SU-DHL-6 (cell line): ENCODE measurements around the gene DHRS13.

ENCODE experiments used
- EZH2phosphoT487 ChIP-seq: fragments of 200-600 bp; sonication (generic), shearing (Covaris generic); conservative IDR thresholded peaks from 2 replicates; pipeline ENCODE4 v1.6.1; 2018; ENCODE audit warnings: mild to moderate bottlenecking, antibody characterized with exemption, low read length, moderate library complexity, mixed read lengths
- TF ChIP-seq, protein P1 (sequence below): fragments of 200-600 bp; sonication (generic); IDR thresholded peaks from one replicate; pipeline ENCODE4 v1.5.1; 2017; ENCODE audit warnings: antibody characterized with exemption, mild to moderate bottlenecking, low read length, moderate library complexity; ENCODE audit not compliant: insufficient read depth, poor library complexity, severe bottlenecking

DNA sequence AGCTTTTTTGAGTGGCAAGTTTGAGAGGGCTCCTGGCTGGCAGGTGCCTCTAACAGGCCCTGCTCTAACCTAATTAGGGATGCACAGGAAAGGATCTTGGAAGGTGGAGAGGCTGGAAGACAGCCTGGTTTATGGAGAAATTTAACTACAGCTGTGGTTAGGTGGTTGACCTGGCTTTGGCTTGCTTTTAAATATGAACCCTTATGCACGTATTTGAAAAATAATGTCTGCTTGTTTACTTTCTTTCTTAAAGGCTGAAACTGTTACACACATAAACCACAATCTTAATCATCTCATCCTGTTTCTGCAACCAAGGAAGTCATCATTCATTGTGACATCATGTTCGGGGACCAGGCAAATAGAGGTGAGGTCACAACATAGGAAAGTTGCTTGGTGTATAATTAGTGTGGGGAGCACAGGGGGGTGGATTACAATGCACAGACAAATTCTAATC, 23.1 kb upstream of the DHRS13 start:
- TF ChIP-seq, protein P1, sequence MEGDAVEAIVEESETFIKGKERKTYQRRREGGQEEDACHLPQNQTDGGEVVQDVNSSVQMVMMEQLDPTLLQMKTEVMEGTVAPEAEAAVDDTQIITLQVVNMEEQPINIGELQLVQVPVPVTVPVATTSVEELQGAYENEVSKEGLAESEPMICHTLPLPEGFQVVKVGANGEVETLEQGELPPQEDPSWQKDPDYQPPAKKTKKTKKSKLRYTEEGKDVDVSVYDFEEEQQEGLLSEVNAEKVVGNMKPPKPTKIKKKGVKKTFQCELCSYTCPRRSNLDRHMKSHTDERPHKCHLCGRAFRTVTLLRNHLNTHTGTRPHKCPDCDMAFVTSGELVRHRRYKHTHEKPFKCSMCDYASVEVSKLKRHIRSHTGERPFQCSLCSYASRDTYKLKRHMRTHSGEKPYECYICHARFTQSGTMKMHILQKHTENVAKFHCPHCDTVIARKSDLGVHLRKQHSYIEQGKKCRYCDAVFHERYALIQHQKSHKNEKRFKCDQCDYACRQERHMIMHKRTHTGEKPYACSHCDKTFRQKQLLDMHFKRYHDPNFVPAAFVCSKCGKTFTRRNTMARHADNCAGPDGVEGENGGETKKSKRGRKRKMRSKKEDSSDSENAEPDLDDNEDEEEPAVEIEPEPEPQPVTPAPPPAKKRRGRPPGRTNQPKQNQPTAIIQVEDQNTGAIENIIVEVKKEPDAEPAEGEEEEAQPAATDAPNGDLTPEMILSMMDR = no peak
- no peak for TF ChIP-seq EZH2phosphoT487
